GM21515 (cell line): Measurements from ENCODE around the gene SCNN1A.

ENCODE experiments used
- ATAC-seq: cut with Tn5 transposase; IDR thresholded peaks from one replicate; pipeline ENCODE4 v1.9.1; 2021; ENCODE audit not compliant: unreplicated experiment

The SCNN1A gene

DNA sequence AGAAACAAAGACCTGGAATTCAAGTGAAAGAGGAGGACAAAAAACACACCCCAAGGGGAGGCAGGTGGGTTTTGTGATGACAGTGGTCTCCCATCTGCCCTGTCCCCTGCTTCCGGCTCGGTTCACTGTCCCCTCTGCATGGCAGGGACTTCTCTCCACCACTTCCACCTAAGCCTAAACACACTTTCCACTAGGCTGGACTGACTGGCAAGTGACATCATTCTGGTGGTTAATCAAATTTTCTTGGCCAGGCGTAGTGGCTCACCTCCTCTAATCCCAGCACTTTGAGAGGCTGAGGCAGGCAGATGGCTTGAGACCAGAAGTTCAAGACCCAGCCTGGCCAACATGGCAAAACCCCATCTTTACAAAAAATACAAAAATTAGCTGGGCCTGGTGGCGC, 53.0 kb downstream of the SCNN1A start:
- ATAC-seq = no peak

DNA sequence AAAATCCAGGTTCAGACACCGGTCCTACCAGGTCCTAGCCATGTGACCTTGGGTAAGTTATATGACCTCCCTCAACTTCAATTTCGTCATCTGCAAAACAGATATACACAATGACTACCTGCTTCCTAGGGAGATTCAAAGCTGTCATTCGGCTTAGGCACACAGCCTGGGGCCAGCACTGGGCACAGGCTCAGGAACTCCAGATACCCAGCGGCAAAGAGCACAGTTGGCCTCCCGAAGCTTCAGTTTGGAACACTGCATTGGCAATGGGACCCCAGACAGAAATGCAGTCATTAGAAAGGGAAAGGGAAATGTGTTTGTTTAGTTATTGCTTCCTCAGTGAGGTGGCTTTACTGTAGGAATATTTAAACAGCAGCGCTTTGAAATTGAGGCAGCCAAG, 53.5 kb downstream of the SCNN1A start:
- ATAC-seq = no peak

DNA sequence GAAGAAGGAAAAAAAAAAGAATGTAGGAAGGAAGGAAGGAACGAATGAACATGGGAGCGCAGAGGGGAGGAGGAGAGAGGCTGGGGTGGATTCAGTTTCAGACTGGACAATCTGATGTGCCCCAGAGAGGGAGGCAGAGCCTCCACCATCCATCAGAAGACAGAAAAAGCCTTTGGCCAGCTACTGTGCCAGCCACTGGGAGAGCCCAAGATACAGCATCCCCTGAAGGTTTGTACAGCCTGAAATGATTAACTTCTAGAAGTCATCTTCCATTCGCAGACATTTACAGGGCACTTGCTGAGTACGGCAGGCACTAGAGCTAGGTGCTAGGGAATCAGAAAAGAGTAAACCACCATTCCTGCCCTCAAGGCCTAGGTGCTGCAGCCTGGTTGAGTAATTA, 55.9 kb downstream of the SCNN1A start:
- ATAC-seq = no peak

DNA sequence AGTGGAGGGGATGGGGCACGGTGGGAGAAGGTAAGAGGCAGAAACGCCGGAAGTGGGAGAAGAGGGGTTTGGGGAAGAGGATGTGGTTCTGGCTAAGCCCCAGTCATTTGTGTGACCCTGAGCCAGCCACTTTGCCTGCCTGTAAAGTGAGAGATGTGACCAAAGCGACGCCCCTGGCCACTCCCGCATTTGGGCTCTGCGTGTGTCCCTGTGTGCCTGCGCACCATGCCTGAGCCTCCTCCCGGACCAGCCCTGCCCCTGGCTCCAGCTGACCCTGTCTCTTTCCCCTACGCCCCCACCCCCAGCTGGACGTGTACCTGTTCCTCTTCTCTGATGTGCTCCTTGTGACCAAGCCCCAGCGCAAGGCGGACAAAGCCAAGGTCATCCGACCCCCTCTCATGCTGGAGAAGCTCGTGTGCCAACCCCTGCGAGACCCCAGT, 56.9 kb downstream of the SCNN1A start:
- no peak for ATAC-seq

DNA sequence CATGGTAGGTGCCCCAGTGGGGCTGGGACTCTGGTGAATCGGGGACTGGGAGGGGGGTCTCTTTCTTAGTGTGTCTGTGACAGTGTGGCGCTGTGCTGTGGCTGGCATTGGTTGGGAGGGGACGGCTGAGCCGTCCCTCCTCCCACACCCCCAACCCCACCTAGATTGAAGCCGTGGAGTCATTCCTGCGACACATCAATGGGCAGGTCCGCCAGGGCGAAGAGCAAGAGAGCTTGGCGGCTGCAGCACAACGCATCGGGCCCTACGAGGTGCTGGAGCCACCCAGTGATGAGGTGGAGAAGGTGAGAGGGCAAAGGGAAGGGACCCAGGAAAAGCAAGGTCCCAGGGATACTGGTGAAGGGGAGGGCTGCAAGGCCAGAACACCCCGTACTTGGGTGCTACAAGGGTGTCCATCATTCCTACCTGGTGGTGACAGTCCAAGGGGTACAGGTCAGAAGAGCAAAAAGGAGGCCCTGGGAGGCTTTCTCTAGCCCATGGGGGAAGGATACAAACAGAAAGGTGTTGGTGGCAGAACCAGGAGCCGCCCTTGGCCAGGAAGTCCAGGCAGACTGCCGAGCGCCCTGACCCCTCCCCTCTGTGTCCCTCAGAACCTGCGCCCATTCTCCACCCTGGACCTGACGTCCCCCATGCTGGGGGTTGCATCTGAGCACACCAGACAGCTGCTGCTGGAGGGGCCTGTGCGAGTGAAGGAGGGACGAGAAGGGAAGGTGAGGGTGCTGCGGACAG, 57.5 kb downstream of the SCNN1A start:
- ATAC-seq = no peak

DNA sequence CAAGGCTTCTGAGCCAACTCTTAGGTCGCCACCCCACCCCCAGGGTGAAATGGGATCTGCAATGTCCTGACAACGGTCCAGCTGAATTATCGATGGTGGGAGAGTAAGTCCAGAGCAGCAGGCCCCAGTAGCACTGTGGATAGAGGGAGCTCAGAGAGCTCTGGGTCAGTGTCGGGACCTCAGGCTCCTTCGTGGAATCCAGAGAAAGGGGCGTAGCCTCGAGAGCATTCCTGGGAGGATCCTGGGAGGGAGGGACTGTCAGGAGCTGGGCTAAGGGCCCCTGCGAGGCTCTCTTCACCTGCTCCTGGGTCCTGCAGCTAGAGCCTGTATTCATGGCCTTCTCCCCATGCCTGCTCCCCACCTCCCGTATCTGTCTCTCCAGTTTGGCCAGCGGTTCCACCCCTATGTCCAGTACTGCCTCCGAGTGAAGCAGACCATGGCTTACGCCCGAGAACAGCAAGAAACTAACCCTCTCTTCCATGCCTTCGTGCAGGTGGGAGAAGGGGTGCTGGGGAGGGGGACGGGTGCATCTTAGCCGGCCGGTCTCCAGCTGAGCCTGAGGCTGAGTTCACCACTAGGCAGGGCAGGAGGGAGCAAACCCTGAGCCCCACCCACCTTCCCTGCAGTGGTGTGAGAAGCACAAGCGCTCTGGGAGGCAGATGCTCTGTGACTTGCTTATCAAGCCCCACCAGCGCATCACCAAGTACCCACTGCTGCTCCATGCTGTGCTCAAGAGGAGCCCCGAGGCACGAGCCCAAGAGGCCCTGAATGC, 58.3 kb downstream of the SCNN1A start:
- ATAC-seq = no peak

DNA sequence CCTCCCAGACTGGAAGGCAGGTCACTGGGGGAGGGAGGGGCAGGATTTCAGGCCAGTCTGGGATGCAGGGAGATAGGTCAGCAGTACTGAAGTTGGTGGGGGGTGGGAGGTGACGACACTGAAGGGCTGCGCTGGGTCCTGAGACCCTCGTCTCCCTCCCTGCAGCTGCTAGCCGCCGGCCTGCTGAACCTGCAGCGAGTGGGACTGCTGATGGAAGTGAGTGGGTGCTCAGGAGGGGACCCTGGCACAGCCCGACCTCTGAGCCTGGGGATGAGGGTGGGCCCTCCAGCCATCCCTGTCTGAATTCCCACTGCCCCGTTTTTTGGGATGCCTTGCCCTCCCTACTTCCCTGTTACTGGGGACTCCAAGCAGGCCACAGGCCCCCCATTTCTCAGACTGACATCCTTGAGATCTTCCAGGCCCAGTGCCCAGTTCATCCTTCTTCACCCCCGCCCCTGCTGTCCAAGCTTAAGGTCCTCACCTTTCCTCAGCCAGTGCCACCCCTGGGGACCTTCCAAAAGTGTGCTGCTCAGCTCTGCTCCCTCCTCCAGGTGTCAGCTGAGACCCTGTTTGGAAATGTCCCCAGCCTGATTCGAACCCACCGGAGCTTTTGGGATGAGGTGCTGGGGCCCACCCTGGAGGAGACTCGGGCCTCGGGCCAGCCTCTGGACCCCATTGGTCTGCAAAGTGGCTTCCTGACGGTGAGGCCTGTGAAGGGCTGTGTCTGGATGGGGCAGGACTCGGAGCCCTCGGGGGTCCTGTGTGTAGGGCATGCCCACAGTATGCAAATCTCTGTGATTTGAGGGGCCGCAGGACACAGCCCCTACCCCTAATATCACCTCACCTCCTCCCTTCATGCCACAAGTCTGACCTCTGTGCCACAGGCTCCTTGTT, 59.4 kb downstream of the SCNN1A start:
- ATAC-seq = no peak

DNA sequence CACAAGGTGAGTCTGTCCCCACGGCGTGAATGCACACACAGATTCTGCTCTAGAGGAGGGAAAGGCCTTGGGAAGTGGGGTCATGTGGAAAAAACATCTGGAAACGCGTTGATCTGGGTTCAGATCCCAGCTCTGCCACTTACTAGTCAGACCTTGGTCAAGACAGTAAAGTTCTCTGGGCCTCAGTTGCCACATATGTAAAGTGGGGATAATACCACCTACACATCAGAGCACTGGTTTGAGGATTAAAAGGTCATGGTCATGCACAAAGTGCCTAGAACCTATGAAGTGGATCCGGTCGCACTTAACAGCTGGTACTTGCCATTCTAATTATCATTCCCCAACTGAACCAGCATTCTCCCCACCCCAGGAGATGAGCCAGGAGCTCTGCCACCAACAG, 60.2 kb downstream of the SCNN1A start:
- no peak for ATAC-seq

DNA sequence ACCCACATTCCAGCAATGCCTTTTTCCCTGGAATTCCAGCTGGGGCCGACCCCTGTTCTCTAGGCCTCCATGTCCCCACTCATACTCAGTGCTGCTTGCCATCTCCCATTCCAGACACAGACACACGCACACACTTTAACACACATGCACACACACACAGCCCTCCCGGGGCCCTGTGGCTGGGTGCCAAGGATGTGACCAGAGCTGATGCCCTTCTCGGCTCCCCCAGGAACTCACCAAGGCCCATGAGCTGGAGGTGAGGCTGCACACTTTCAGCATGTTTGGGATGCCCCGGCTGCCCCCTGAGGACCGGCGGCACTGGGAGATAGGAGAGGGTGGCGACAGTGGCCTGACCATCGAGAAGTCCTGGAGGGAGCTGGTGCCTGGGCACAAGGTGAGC, 60.6 kb downstream of the SCNN1A start:
- ATAC-seq = no peak

DNA sequence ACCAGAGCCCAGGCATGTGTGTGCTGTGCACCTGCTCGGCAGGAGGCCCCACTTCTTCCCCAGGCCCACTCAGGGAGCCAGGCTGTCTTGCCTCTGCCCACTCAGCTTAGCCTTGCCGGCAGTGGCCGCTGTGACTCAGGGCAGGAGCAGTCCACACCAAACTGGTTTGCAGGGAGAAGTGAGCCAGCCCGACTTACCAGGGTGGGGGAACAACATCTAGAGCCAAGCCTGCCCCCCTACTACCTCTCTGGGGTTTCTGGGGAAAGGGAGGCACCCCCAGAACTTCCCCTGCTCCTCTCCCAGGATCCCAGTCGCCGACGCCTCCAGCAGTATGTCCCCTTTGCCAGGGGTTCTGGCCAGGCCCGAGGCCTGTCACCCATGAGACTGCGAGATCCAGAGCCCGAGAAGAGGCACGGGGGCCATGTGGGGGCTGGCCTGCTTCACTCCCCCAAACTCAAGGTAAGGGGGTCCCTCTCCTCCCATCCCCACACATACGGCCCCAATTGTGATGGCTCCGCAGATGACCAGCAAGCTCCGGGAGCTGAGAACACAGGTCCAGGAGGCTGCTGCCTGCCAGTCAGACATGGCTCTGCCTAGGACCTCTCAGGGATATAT, 61.9 kb downstream of the SCNN1A start:
- no peak for ATAC-seq

DNA sequence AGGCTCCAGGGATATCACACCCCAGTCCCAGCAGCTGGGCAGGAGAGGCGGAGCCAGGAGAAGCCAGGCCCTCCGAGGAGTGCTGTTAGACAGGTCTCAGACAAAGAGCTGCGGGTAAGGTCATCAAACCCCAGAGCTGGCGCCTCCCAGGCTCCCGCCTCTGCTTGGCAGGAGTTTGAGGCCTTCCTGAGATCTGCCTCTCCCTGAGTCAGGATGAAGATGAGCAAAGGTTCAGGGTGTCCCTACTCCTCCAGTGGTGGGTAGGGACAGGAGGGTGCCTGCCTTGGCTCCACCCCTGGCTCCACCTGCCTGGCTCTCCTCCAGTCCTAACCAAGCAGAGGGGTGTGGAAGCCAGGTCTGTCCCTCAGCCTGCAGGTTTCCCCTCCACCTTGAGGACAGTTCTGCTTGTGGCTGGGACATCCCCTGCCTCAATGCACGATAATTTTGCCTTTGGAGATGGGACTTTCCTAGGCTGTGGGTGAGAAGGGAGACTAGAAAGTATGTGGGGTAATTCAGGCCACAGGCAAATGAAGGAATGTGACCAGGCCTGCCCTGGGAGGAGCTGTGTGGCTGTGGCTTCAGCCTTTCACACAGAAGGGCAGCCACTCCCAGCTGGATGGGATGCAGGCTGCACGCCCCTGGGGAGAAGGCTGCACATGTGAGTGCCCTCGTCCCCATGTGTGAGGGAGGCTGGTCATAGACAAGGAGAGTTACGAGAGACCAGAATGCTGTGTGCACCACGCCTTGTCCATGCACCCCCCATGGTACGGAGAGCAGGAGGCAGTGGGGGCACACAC, 62.6 kb downstream of the SCNN1A start:
- ATAC-seq = peak; percentile 48

DNA sequence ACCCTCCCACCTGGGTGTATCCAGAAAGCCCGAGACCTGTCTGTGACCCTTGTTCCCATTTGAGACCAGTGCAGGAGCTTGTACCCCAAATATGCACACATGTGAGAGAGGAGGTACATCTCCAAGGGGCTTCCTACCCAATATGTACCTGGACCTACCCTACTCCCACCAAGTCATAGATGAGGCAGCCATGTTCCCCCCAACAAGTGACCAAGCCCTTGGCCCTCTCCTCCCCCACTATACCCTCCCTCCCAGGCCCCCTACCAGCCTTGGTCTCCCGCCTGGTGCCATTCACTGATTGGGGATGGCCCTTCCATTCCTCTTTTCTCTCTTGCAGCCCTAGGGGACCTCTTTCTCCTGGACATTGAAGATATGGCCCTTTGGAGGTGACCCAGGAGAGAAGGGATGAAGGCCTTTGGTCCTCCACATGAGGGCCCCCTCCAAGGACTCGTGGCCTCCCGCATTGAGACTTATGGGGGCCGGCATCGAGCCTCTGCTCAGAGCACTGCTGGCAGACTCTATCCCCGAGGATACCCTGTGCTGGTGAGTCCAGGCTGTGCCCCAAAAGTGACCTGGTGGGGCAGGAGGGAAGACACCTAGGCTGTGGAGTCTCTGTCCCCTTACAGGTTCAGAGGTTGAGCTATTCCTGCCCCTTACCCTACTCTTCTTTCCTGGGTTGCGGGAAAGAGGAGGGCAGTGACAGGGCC, 63.4 kb downstream of the SCNN1A start:
- ATAC-seq = no peak

DNA sequence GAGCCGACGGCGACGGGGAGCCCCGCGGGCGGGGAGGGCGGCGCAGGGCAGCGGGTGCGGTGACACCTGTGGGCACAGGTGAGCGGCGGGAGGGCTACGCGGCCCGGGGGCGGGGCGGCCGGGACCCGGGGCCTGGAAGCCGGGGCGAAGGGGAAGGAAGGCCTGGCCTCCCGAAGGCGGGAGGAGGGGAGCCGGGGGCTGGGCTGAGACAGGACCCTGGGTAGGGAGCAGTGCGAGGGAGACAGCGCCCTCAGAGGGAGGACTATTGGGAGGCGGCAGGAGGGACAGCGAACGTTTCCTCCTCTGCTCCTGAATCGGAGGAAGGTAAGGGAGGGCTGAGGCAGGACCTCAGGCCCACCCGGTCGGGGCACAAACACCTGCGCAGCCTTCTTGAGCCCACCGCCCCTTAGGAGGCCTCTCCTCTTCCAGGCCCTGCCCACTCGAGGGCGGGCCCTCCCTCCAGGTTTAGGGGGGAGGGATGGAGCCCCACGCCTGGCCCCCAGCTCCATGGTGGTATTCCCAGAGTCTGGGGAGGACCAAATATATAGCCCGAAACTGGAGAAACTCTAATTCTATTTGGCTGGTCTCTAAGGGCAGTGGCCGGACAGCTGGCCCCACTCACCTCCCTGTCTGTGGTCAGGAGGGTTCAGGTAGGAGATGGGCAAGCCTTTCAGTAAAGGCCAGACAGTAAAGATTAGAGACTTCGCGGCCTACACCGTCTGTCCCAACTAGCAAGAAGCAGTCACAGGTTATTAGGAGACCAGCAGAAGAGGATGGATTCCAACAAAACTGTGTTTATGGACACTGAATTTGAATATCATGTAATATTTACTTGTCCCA, 64.4 kb downstream of the SCNN1A start:
- no peak for ATAC-seq

DNA sequence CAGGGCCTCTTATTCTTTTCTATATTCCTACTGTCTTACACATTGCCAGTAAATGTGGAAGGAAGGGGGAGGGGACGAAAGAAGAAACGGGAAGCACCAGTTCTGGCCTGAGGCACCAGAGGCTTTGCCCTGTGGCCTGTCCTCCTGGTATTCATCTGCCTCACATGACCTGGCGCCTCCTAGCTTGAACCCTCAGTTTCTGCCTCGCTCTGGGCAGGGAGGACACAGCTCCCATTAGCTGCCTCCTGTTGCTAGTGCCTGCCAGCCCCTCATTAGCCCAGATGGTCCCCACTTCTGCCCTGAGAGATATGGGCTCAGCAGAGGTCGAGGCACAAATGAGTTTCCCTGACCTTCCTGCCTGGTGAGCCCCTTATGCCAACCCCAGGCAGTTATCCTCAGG, 67.8 kb downstream of the SCNN1A start:
- no peak for ATAC-seq

DNA sequence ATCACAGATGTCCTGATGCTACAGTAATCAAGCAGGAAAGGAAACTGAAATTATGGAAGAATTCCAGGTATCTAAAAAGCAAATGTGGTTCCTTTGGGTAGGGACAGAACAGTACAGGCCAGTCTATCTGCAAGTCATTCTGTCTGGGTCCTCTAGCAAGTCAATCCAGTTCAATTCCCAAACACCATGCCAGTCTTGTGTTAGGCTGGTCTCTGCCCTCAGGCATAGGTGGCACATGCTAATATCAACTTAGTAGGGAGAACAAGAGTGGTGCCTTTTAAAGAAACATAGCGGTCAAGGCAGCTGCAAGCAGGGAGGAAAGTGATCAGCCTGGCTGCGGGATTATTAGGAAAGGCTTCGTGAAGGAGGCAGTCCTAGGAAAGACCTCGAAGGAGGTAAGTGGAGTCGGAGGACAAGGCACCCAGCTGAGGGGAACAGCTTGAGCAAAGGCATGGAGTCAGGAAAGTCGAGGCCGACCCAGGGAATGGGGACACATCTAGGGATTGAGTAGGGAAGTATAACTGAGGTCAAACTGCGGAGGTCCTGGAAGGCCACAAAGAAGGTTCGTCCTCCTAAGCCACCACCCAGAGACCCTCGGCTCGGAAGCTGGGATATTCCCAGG, 68.7 kb downstream of the SCNN1A start:
- ATAC-seq = no peak

DNA sequence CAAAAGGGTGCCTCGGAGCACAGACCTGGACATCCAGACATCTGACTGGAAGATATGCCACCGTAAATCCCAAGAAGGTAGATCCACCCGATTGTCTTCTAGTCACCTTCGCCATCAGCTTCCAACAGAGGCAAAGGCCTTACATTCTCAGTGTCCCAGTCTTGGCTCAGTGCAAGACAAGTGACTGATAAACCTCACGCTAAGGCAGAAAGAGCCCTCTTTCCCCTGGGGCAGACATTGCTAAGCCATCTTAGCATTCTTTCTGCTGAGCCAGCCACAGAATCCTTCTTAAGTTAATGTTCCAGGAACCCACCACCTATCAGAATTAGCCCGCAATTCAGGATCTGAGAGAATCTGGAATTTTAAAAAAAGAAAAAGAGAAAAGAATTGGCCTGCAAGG, 69.2 kb downstream of the SCNN1A start:
- ATAC-seq = no peak

DNA sequence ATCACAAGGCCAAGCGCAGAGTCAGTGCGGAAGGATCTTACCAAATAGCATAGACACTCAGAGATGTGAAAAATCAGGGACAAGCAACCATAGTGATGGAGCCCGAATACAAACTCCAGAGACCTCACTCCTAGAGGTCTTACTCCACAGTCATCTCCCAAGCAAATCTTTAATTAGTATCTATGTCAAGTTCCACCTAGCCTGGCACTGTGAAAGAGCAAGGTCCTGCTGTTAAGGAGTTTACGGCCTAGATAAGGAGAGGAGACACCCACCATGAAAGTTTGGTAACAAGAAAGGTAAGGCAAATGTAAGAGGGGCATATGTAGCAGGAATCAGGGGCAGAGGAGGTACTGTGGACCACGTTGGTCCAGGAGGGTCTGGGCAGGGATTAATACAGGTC, 72.3 kb downstream of the SCNN1A start:
- no peak for ATAC-seq

DNA sequence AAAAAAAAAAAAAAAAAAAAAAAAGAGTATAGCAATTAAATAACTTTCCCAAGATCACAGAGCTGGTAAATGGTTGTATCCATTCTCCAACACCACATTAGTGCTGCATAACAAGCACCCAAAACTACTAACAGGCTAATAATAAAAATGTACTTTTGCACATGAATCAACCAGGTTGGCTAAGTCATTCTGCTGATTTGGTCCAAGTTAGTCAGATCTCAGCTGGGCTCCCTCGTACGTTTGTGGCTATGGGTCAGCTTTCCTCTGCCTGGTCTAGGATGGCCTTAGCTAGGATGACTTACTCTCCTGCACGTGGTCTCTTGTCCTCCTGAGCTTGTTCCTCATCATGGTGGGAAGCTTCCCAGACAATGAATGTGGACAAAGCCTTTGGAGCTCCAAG, 72.7 kb downstream of the SCNN1A start:
- no peak for ATAC-seq
